GOT3 (cell line): Measurements from ENCODE around the gene MMRN1.

ENCODE experiments used
- DNase-seq: peaks from one replicate; lab custom pipeline; 2025; ENCODE audit warnings: mixed read lengths; lab: John Stamatoyannopoulos, UW

MMRN1 gene

DNA sequence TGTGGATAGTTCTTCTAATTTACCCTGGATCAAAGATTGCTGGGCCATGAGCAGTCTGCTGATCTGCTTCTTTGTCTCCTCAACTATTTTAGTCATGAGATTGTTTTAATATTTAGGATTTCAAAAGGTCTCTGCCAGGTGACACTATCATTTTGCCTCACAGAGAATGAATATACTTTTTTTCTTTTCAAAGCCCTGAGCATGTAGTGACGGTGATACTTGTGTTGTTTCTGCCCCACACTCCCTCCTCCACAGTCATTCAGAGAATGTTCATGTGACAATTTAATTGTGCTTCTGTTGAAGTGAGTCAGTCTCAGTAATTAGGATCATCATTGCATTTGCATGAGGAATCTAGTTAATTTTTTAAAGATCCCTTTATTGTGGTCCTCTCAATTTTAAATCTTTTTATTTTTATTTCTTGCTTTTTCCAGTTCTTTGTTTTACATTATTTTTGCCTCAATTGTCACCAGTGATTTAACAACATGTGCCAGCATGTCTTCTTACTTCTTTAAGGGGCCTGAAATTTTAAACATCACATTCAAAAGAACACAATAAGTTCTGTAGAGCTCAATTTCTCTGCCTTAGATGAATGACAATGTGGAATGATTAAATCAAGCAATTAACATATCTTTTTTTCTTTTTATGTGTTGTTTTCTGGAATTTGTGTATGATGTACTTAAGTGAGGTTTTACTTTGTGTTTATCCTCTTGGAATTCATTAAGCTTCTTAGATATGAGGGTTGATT, 12.3 kb downstream of the MMRN1 start:
- DNase-seq: no peak

DNA sequence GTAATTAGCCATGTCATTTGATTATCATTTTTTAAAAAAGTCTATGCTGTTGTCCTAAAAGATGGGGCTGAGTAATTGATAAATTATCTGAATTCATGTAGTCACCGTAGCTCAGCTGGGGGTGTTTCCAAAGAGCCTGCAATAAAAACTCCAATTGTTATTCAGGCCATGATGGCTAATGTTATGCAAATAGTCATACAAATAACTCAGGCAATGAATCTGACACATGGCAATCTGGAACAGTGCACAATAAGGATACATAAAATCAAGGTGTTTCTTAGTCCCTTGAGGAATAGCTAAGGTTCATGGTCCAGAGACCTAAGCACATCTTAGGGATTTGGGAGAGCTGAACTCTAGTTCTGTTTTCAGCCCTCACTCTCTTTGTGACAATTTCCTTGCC, 15.2 kb downstream of the MMRN1 start:
- DNase-seq: no peak

DNA sequence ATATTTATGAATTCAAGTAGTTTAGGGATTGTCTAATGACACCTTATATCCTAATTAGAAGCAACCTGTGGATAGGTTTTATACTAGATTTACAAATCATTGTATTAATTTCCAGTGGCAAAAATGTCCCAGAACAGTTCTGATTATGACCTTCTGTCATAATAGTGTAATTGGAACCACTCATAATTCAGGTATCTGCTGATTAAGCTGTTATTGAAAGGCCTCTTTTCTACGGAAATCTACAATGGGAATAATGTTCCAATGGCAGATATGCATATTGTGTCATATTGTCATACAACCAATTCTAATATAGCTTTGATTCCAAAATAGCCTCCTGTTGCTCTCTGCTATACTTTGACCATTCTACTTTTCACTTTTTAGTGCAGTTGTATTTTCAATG, 19.0 kb downstream of the MMRN1 start:
- no peak for DNase-seq

DNA sequence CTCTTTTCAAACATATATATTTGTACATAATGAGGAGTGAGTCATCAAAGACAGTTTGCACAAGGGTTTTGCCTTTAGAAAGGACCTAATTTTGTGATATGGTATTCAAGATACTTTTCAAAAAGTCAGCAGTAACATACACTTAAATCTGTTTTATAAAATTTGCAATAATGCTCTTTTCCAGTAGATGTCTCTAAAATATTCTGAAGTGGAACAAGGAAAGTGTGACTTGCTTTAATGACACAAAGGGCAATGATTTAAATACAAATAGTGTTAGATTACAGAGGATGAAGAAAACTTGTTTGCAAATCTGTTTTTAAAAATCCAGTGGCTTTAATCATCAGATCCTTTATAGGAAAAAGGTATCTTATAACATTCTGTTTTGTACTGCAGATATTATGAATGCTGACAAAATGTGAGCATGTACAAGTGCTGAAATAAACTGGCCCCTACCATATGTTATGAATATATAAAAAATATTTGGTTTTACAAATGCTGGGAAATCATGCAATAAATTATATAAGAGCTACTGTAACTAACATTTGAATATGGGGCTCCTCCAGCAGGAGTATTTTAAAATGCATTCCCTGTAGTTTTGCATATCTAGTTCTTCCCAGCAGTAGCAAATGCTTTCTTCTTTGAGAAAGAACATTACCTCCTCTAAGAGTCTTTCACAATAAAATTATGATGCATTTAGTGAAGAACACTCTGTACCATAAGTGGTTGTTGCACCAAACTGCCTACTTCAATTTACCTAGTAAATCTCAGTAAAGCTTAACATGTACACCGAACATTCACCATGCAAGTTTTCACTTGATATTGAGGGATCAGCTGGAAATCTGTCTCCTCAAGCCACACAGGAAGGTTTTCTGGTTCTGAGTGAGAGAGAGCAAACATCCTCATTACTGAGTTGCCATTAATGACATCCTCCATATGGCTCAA, 20.2 kb downstream of the MMRN1 start:
- no peak for DNase-seq

GRCh38 chr4:89915937-89916336, 21.3 kb downstream of the MMRN1 start:
- DNase-seq: no peak

DNA sequence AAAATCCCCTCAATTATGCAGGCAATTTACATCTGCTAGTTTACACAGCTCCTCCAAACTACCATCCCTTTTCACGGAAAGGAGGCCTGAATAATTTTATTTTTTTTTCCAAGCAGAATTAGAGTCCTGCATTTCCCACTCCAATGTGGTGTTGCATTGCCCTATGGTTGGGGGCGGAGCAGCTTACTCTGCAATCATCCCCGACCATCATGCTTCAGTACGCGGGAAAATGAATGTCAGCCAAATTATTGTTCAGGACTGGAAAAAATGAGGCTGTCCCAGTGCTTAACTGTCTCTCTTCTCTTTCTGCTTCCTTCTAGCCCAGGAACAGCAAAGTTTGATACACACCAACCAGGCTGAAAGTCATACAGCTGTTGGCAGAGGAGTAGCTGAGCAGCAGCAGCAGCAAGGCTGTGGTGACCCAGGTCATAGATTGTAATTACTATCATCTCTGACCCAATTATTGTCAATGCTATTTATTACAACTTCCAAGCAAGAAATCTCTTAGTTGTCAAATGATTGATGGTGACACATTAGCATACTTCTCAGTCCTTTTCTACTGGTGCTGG, 28.3 kb downstream of the MMRN1 start:
- no peak for DNase-seq

GRCh38 chr4:89928838-89929237, 34.2 kb downstream of the MMRN1 start:
- no peak for DNase-seq

GRCh38 chr4:89929425-89930159, 34.9 kb downstream of the MMRN1 start:
- DNase-seq: no peak

DNA sequence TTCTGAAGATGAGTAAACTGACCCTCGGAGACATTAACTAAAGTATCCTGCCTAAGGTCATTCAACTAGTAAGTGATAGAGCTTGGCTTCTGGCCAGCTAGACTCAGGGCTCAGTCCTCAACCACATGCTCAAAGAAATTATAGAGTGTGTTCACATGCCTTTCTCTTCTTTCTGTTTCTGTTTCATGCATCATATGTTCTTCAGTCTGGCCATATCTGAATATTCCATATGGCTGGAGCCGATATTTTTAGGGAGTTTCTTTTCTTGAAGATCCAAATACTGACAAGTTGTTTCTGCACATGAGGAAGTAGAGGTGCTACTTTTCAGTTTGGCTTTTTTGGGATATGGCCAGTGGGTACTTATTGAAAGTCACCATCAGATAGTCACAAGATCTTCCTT, 44.9 kb downstream of the MMRN1 start:
- DNase-seq: no peak

DNA sequence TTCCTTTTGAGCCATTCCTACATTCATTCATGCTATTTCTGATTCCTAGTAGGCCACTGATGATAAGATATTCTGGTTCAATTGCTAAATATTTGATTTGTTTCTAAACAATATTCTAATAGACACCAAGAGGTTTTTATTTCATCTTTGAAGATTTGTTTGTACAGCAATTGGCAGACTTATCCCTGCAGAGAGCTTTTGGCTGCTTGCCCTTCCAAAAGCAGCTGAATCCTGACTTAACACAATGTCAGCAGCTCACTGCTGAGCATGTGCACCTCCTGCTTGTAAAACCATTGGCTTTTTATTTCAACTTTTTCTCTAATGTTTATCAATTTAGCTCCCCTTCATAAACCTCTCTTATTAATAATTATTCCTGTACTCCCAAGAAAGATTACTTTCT, 45.3 kb downstream of the MMRN1 start:
- no peak for DNase-seq

DNA sequence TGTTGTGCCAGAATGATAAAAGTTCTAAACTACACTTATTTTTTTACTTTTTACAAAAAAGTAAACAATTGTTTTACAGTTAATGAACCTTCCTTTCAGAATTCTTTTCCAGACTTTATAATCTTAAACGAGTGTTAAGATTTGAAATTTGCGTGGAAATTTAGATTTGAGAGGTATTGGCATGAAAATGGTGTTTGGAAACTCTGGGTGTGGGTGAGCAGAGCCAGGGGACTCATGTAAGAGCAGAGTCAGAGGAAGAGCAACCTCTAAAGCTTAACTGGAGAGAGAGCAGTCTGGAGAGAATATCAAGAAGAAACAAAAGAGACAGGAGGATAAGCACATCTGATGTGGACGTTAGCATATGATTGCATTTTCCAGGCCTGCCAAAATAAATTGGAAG, 48.2 kb downstream of the MMRN1 start:
- DNase-seq: no peak

DNA sequence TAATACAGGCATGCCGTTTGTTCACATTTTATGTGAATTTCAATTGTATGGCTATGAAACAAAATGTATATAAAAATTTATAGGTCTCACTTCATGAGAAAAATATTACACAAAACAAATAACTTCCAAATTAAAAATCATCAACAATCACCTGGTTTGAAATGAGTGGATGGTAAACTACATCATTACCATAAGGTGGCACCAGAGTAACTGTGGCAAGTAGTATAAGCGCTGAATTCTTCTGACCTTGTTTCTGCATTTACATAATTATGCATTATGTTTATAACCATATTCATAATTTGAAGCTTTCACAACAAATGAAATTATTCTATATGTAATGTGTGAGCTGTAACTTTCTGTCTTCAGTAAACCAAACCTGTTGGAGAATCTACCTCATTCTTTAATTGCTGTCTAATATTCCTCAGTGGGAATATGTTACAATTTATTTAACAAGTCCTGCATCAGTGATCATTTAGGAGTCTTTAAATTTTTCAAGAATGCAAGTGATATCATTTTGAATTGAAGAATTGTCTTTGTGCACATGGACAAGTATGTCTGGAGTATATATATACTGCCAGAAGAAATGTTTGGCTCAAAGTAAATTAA, 55.2 kb downstream of the MMRN1 start:
- DNase-seq: no peak

DNA sequence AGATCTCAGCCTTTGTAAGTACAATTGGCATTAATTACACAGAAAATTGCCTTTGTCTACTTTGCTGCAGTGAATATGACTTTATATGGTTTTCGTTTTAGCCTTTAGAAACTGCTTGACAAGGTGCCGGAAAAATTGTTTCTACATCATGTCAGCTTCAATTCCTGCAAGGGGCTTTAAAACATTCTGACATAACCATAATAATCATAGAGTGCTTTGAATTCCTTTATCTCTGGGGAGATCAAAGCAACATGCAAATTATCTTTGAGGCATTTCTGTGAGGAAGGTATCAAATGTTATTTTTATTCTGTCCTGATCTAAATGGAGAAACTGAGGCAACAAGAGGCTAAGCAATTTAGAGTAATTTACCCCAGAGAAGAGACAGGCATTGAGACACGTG, 57.8 kb downstream of the MMRN1 start:
- no peak for DNase-seq

DNA sequence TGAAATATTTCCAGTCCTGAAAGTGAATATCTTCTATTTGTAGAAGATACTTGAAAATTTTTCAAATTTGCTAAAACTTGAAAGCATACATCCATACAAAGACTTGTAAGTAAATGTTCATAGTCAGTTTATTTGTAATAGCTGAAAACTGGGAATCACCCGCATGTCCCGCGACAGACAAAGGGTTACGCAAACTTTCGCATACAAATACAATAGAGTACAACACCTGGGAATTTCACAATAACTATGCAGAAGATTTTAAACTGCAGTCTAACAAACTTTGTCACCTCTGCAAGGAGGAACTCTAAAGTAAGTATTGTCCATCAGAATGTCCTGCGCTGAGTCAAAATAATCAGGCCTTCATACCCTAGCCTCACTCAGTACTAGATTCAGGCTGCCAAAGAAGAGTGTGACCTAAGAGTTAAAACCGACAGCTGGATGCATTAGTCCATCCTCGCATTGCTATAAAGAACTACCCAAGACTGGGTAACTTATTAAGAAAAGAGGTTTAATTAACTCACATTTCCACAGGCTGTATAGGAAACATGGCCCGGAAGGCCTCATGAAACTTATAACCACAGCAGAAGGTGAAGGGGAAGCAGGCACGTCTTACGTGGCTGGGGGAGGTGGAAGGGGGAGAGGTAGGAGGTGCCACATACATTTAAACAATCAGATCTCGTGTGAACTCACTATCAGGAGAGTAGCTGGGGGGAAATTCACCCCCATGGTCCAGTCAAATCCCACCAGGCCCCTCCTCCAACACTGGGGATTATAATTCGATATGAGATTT, 60.4 kb downstream of the MMRN1 start:
- no peak for DNase-seq

DNA sequence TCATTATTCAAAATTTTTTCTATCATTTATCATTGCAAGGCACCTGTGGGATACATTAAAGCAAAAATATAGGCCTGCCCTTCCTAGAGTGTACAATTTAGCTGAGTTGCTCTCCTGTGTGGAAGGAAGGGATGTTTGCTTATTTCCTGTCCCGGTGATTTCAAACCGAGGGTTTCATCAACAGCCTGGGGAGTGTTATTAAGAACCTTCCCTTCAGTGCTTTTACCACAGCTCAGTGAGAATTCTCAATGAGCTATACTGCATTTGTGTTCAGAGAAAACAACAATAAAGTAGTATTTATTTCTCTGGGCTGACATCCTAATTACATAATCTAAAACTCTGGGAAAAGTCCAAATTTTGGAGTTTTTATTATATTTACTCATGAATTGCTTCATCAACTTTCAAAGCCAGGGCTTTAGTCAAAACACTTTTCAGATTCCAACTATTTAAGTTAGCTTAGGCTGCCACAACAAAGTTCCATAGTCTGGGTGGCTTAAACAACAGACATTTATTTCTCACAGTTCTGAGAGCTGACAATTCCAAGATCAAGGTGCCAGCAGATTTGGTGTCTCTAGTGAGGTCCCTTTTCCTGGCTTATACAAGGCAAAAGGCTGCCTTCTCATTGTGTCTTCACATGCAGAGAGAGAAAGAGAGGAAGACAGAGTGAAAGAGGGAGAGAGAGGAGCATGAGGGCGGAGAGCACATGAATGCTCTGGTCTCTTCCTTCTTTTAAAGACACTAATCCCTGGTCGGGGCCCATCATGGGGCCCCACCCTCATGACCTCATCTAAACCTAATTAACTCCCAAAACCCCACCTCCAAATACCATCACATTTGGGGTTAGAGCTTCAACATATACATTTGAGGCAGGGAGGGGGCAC, 62.6 kb downstream of the MMRN1 start:
- DNase-seq: no peak

GRCh38 chr4:89981789-89982334, 87.2 kb downstream of the MMRN1 start:
- DNase-seq: no peak

GRCh38 chr4:89988268-89988667, 93.6 kb downstream of the MMRN1 start:
- no peak for DNase-seq

- DNase-seq: no peak
These were observed 98.1 kb downstream of the MMRN1 start for GRCh38 chr4:89992744-89993143.

GRCh38 chr4:89994176-89994873, 99.7 kb downstream of the MMRN1 start:
- DNase-seq: no peak
